ENCODE data around the gene CNMD.

The CNMD gene

GRCh38 chr13:52739468-52740071, at the start of gene CNMD:
CNMD (minus strand) TSS chr13:52739820; CDS start chr13:52739701, 119 bp downstream.
- DNase-seq = no peak

DNA sequence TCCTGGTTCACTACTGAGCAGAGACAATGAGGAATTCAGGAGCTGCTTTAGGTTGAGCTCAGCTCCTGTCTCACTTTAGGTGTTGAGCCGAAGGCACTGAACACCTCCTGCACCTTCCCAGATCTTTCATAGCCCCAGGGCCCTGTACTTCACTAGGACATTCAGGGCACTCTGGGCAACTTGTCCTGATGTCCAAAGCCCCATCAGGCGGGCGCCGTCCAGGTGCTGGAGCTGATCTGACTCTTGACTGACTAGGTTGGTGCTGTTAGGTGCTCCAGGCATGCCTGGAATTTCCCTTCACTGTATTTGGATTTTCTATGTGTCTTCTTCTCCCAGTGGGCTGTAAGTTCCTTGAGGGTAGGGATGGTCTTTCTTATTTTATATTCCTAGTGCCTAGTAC, 48.4 kb upstream of the CNMD start:
- no peak for DNase-seq

- no peak for DNase-seq
Observed at GRCh38 chr13:52787235-52787634, 47.6 kb upstream of the CNMD start.

DNA sequence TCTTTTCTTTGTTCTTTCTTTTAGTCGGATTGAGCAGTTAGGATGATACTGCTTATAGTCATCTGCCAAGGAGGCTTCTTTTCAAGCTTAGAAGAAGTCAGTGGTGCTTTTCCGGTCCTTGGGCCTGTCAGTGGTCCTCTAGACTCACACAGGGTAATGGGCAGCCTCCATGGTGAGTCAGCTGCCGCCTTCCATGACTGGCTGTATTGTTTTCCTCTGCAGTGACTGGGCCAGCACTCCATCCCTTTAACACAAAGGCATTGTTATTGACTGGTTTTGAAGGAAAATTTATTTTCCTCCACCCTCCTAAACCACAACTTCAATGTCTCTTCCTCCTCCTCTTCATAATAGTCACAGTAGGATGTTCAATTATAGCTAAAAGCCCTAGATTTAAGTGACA, 47.1 kb upstream of the CNMD start:
- DNase-seq = no peak

- DNase-seq = no peak
Observed at GRCh38 chr13:52785739-52786138, 46.1 kb upstream of the CNMD start.

GRCh38 chr13:52784591-52785340, 45.1 kb upstream of the CNMD start:
- DNase-seq = no peak

DNA sequence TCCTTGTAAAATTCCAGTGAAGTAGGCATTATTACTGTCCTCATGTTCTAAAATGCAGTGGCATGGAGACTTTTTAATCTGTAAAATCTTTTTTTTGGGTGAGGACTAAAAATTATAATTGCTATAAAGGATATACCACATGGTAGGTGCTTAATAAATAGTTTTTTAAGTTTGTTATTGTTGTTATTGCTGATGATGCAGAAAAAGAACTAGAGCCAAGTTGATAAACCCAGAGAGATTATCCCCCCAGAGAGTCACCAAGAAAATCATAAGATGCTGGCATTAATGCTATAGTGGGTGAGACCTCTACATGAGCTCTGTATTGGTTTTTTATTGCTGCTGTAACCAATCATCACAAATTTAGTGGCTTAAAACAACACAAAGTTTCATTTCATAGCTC, 44.3 kb upstream of the CNMD start:
- DNase-seq = no peak

DNA sequence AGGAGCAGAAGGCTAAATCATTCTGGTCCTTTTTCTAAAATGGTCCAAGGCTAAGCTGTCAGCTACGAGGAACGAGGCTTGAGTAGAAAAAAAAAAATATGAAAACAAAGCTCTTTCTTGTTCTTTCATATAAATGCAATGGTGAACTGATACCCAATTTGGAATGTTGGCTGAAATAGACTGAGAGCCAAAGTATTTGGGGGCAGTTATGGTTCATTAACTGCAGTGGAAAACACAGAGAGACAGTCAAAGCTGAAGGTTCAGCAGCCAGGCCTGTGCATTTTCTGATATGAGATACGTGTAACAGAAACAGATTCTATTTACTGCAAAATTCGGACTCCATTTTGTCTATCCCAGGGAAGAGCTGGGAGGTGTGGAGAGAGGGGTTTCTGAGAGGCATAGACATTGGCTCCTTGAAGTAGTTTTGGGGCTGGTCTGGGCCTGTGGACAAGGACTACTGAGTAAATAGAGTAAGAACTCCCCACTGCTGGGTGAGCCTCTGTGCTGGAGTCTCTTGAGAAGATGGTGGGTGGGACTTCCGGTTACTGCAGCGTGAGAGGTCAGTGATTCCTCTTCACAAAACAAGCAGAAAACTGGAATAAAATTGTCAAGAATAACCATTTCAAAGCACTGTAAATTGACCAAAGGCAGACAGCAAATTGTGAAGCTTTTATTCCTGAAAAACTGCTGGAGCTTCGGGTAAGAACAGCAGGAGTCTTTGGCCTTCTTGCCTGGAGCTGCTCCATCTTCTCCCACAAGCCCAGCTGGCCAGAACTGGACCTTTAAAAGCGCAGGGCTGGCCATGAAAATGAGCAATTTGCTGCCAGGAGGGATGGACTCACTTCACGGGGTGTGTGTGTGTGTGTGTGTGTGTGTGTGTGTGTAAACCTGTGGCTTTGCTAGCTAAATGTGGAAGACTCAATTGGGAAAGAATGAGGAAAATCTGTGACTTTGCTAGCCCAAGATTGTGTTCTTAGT, 43.1 kb upstream of the CNMD start:
- DNase-seq = no peak

DNA sequence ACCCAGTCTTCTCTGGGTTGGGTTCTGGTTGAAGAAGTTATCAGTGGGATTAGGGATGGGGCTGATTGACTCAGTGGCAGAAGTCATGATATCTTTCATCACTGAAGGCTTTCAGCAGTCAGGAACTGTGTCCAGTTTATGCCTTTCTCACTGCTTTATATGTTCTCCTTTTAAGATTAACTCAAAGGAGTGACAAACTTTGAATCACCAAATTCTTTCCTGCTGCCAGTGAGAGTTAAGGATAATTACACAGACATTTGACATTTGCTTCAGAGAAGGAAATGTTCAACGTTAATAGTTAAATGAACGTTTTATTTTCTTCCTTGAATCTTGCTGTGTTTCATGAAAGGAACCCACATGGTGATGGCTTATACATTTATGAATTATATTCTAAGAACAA, 41.0 kb upstream of the CNMD start:
- no peak for DNase-seq

- DNase-seq = no peak
Observed at GRCh38 chr13:52780092-52780491, 40.5 kb upstream of the CNMD start.

- no peak for DNase-seq
Observed at GRCh38 chr13:52779103-52779502, 39.5 kb upstream of the CNMD start.

GRCh38 chr13:52776726-52777125, 37.1 kb upstream of the CNMD start:
- DNase-seq = no peak

DNA sequence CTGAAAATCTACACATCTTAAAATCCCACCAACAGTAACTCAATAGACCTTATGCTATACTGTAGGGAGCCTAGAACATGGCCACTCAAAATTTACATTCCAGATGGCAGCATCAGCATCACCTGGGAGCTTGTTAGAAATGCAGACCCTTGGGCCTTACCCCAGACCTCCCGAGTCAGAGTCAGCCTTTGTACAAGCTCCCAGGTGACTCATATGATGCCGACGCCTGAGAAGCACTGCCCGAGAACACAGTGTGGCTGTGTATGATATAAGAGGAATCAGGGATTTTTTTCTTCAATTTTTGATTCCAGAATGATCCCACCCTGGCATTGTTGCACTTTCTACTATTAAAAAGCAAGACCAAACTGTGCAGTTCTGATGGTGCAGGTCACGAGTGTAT, 35.9 kb upstream of the CNMD start:
- DNase-seq = no peak

GRCh38 chr13:52767949-52768516, 28.4 kb upstream of the CNMD start:
- no peak for DNase-seq

GRCh38 chr13:52765611-52766390, 26.2 kb upstream of the CNMD start:
- no peak for DNase-seq

- no peak for DNase-seq
Observed at GRCh38 chr13:52760077-52760476, 20.5 kb upstream of the CNMD start.

DNA sequence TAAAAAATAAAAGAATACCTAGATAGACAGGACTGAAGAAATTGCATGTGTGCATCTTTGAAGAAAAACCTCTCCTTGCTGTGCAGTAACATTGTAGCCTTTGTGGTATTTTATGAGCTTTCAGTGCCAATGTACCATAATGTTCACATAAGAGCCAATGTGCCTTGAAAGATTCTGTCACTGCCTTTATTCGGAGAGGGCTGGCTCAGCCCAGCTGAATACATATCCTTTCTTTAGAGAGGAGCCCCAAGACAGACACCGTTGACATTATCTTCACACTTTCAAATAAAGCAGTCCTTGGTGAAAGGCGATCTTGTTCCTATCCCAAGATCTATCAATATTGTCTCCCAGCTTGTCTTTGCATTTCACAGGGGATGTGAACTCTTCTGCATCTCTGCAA, 18.5 kb upstream of the CNMD start:
- DNase-seq = no peak

DNA sequence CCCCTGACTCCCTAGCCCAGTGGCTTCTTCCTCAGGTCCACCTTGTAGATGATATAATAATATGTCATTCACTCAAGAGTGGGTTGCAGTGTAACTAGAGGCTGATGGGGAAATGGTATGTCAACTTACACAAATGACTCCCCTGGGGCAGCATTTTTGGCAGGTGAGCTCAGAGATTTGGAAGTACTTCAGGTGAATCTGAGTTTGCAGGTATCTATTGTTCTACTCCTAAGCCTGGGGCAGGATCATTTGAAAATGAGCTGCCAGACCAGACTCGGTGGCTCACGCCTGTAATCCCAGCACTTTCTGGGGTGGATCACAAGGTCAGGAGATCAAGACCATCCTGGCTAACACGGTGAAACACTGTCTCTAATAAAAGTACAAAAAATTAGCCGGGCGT, 11.6 kb upstream of the CNMD start:
- no peak for DNase-seq

- DNase-seq = no peak
Observed at GRCh38 chr13:52750713-52751112, 11.1 kb upstream of the CNMD start.

GRCh38 chr13:52749419-52749818, 9.8 kb upstream of the CNMD start:
- DNase-seq = no peak

GRCh38 chr13:52746141-52746540, 6.5 kb upstream of the CNMD start:
- DNase-seq = no peak

DNA sequence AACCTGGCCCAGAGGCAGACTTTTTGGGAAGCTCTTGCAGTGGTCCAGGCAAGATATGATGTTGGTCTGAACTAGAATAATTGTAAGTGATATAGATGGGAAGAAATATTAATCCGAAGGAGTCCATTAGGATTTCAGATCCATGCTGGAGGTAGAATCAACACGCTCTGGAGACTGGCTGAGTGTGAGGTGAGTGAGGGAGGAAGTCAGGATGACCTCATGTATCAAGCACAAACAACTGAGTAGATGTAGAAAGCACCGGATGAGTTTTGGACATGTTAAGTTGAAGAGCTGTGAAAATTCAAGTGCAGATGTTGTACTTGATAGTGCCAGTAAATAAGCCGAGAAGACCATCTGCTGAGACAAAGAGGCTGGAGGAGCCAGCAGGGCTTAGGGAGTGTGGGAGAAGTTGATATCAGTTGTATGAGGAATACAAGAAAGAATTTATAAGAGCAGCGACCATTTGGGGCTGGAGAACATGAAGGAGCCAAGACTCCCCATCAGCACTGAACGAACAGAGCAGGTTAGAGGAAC, 5.3 kb upstream of the CNMD start:
- no peak for DNase-seq
